Measurements from ENCODE around the gene SEMA5B.

SEMA5B gene

GRCh38 chr3:122920986-122921385 is 106.6 kb downstream of the SEMA5B start:
- no peak for DNase-seq

GRCh38 chr3:122919291-122919610 is 108.3 kb downstream of the SEMA5B start:
- DNase-seq, result no peak

GRCh38 chr3:122918576-122919290 is 108.8 kb downstream of the SEMA5B start:
- DNase-seq, result no peak

GRCh38 chr3:122917412-122917811 is 110.2 kb downstream of the SEMA5B start:
- no peak for DNase-seq

- no peak for DNase-seq
Observed at GRCh38 chr3:122916580-122916979, 111.0 kb downstream of the SEMA5B start.

- no peak for DNase-seq
Observed at GRCh38 chr3:122916084-122916483, 111.5 kb downstream of the SEMA5B start.

- no peak for DNase-seq
Observed at GRCh38 chr3:122915300-122916055, 112.1 kb downstream of the SEMA5B start.

- DNase-seq, result no peak
Observed at GRCh38 chr3:122913539-122914100, 113.9 kb downstream of the SEMA5B start.

GRCh38 chr3:122912772-122913538 is 114.6 kb downstream of the SEMA5B start:
- DNase-seq, result no peak

GRCh38 chr3:122911901-122912300 is 115.7 kb downstream of the SEMA5B start:
- no peak for DNase-seq

GRCh38 chr3:122908251-122908650 is 119.3 kb downstream of the SEMA5B start:
- DNase-seq, result no peak

GRCh38 chr3:122907471-122907870 is 120.1 kb downstream of the SEMA5B start:
- DNase-seq, result no peak

- no peak for DNase-seq
Observed at GRCh38 chr3:122903171-122903570, 124.4 kb downstream of the SEMA5B start.

GRCh38 chr3:122902326-122902725 is 125.2 kb downstream of the SEMA5B start:
- DNase-seq, result no peak

- no peak for DNase-seq
Observed at GRCh38 chr3:122898298-122898697, 129.3 kb downstream of the SEMA5B start.

GRCh38 chr3:122893754-122894668 is 133.6 kb downstream of the SEMA5B start:
- DNase-seq, result peak; percentile 26

- DNase-seq, result no peak
Observed at GRCh38 chr3:122893282-122893681, 134.3 kb downstream of the SEMA5B start.

- no peak for DNase-seq
Observed at GRCh38 chr3:122892118-122892960, 135.2 kb downstream of the SEMA5B start.

GRCh38 chr3:122890720-122891220 is 136.8 kb downstream of the SEMA5B start:
- DNase-seq, result no peak

- no peak for DNase-seq
Observed at GRCh38 chr3:122890077-122890719, 137.4 kb downstream of the SEMA5B start.

- DNase-seq, result no peak
Observed at GRCh38 chr3:122886946-122887345, 140.6 kb downstream of the SEMA5B start.
